Measurements from ENCODE around the gene CNN1.

GRCh38 chr19:11566164-11566563 lies 27.5 kb downstream of the CNN1 start:
- TF ChIP-seq CTCF (IDR thresholded peaks at IDR 0.05 in 4 of 5, conservative IDR thresholded peaks at IDR 0.05 in 1 of 5) (no peak), POLR2A (IDR thresholded peaks at IDR 0.05) (no peak)
